HepG2 (cell line): ENCODE results near the gene WIF1. TPM values are rescaled to one million over a fixed set of nuclear protein-coding genes. Genes with fewer than 3 reads are reported as not detected.

Experiments used
- ARNT ChIP-seq: fragments of 450-650 bp; IDR thresholded peaks from 2 replicates; pipeline ENCODE4 v1.6.1; 2017
- ATF6 ChIP-seq: sonication (generic); formaldehyde crosslinking; conservative IDR thresholded peaks from 2 replicates; pipeline ENCODE4 v1.4.0; 2020; ENCODE audit warnings: missing genetic modification reagents
- MIER2 ChIP-seq: IDR thresholded peaks from 2 replicates; pipeline ENCODE4 v1.6.1; 2016; ENCODE audit warnings: missing biosample characterization, missing genetic modification reagents
- MIXL1 ChIP-seq: IDR thresholded peaks from 2 replicates; pipeline ENCODE4 v1.6.1; 2016
- RFXANK ChIP-seq: IDR thresholded peaks from 2 replicates; pipeline ENCODE4 v1.6.1; 2016
- STAT5B ChIP-seq: sonication (generic); formaldehyde crosslinking; IDR thresholded peaks from 2 replicates; pipeline ENCODE4 v1.4.0; 2020; ENCODE audit warnings: missing genetic modification reagents
- TFAP4 ChIP-seq: sonication (generic); IDR thresholded peaks from 2 replicates; pipeline ENCODE4 v1.6.1; 2016; ENCODE audit warnings: low read depth, borderline replicate concordance
- ZBTB39 ChIP-seq: sonication (generic); formaldehyde crosslinking; IDR thresholded peaks from 2 replicates; pipeline ENCODE4 v1.5.0; 2020; ENCODE audit warnings: missing genetic modification reagents
- ZFP62 ChIP-seq: sonication (generic); formaldehyde crosslinking; IDR thresholded peaks from 2 replicates; pipeline ENCODE4 v1.4.0; 2020; ENCODE audit warnings: missing genetic modification reagents
- ZNF337 ChIP-seq: sonication (generic); formaldehyde crosslinking; IDR thresholded peaks from 2 replicates; pipeline ENCODE4 v1.5.1; 2020; ENCODE audit warnings: missing genetic modification reagents, low read depth, mild to moderate bottlenecking, borderline replicate concordance
- ZNF367 ChIP-seq: sonication (generic); formaldehyde crosslinking; IDR thresholded peaks from 2 replicates; pipeline ENCODE4 v1.4.0; 2020; ENCODE audit warnings: missing genetic modification reagents, borderline replicate concordance
- ZNF407 ChIP-seq: sonication (generic); formaldehyde crosslinking; IDR thresholded peaks from one replicate; pipeline ENCODE4 v1.5.1; 2020; ENCODE audit warnings: mild to moderate bottlenecking, missing genetic modification reagents; ENCODE audit errors: not compliant biosample characterization
- ZNF446 ChIP-seq: sonication (generic); formaldehyde crosslinking; IDR thresholded peaks from 2 replicates; pipeline ENCODE4 v1.5.0; 2020; ENCODE audit warnings: mild to moderate bottlenecking, missing genetic modification reagents
- ZNF660 ChIP-seq: sonication (generic); formaldehyde crosslinking; IDR thresholded peaks from 2 replicates; pipeline ENCODE4 v1.5.1; 2020; ENCODE audit warnings: mild to moderate bottlenecking, low read depth, missing genetic modification reagents, borderline replicate concordance
- ZNF772 ChIP-seq: sonication (generic); formaldehyde crosslinking; IDR thresholded peaks from 2 replicates; pipeline ENCODE4 v1.5.0; 2020; ENCODE audit warnings: mild to moderate bottlenecking, missing genetic modification reagents
- polyA plus RNA-seq, 8 experiments: library from polyadenylated mRNA; depleted of rRNA in 3 of 8; stranded (reverse) in 7 of 8; unstranded in 1 of 8; fragments of >200 nt; fragmentation: Illumina TruSeq in 4 of 8; extraction: Trizol in 4 of 8; gene quantifications; 2 replicates each; pipeline versions ENCODE4 v1.2.1 to v1.2.3, GENCODE V29; 2011 to 2016; ENCODE audit warnings: low read depth in 4 of 8, missing spikeins in 1 of 8, mixed read lengths in 1 of 8; ENCODE audit not compliant: insufficient read depth in 1 of 8
- total RNA-seq, 5 experiments: library from RNA; depleted of rRNA; stranded (reverse); fragments of >200 nt; fragmentation: Illumina TruSeq; extraction: Trizol; gene quantifications; 2 replicates each; pipeline ENCODE4 v1.2.3, GENCODE V29; 2016; ENCODE audit warnings: low read depth in 1 of 5

WIF1 gene
- total and polyA plus RNA-seq, 2 of the 13 experiments (the other 11 are each of a cell fraction or from before 2014, with no cell fraction given), result not detected

GRCh38 chr12:65169320-65170208 is 48.5 kb upstream of the WIF1 start, which contains the start of gene LEMD3 (continued):
- TF ChIP-seq ZNF407 (CRISPR knock-in tag) (peak; percentile 98), ZNF367 (CRISPR knock-in tag) (peak; percentile 98), ZFP62 (CRISPR knock-in tag) (no peak), ZNF660 (CRISPR knock-in tag) (peak; percentile 93; the same call in 1 of the 2 replicates), ZNF446 (CRISPR knock-in tag) (peak; percentile 99), ZNF337 (CRISPR knock-in tag) (peak; percentile 98), MIER2 (peak; percentile 77; the same call in 1 of the 2 replicates), ATF6 (CRISPR knock-in tag) (peak; percentile 88; the same call in 1 of the 2 replicates), ZNF772 (CRISPR knock-in tag) (peak; percentile 100), STAT5B (peak; percentile 94), MIXL1 (CRISPR knock-in tag) (peak; percentile 89), RFXANK (peak; percentile 94), TFAP4 (peak; percentile 76; the same call in 1 of the 2 replicates), ZBTB39 (peak; percentile 89), ARNT (no peak)
